Measurements from ENCODE around the gene ETV7.

Gene ETV7

DNA sequence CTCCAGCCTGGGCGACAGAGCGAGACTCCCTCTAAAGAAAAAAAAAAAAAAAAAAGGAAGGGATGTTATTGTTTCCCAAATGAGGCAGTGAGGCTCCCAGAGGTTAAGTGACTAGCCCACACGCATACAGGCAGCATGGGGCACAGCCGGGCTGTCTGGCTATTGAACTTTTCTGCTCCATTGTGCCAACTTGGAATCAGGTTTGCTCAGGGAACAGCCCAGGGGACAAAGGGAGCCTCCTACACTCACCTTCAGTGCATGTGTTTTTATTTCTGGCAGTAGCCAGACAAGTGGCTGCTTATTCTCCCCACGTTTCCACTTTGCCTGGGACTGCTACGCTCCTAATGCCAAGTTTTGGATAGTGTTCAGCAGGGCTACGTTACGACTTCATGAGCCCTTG lies 10.7 kb downstream of the ETV7 start:
- Mint-ChIP-seq H3K9me3 (no peaks in the 10 kb centered on the region), H3K36me3 (ENCODE audit: low read depth) (no peaks in the 10 kb centered on the region), H3K4me1 (peaks cover 4% of the 10 kb centered on the region), H3K27me3 (ENCODE audit: low read depth) (peaks cover 24% of the 10 kb centered on the region), H3K27ac (no peak overlapping the region), H3K4me3 (no peak overlapping the region)
- TF ChIP-seq, protein P1, sequence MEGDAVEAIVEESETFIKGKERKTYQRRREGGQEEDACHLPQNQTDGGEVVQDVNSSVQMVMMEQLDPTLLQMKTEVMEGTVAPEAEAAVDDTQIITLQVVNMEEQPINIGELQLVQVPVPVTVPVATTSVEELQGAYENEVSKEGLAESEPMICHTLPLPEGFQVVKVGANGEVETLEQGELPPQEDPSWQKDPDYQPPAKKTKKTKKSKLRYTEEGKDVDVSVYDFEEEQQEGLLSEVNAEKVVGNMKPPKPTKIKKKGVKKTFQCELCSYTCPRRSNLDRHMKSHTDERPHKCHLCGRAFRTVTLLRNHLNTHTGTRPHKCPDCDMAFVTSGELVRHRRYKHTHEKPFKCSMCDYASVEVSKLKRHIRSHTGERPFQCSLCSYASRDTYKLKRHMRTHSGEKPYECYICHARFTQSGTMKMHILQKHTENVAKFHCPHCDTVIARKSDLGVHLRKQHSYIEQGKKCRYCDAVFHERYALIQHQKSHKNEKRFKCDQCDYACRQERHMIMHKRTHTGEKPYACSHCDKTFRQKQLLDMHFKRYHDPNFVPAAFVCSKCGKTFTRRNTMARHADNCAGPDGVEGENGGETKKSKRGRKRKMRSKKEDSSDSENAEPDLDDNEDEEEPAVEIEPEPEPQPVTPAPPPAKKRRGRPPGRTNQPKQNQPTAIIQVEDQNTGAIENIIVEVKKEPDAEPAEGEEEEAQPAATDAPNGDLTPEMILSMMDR (IDR thresholded peaks at IDR 0.05; ENCODE audit: unreplicated experiment in 3 of 3): no peak

- Mint-ChIP-seq H3K27me3 (ENCODE audit: low read depth) (peaks cover 20% of the 10 kb centered on the region), H3K27ac (no peak overlapping the region), H3K4me1 (peaks cover 4% of the 10 kb centered on the region), H3K36me3 (ENCODE audit: low read depth) (no peaks in the 10 kb centered on the region), H3K4me3 (no peak overlapping the region), H3K9me3 (no peaks in the 10 kb centered on the region)
- TF ChIP-seq, protein P1 (IDR thresholded peaks at IDR 0.05; ENCODE audit: unreplicated experiment in 3 of 3): no peak
Observed at GRCh38 chr6:36376183-36376582, 11.3 kb downstream of the ETV7 start.

GRCh38 chr6:36375644-36376155 lies 11.8 kb downstream of the ETV7 start:
- Mint-ChIP-seq H3K4me1 (peaks cover 4% of the 10 kb centered on the region), H3K27ac (no peak overlapping the region), H3K27me3 (ENCODE audit: low read depth) (peaks cover 16% of the 10 kb centered on the region), H3K36me3 (ENCODE audit: low read depth) (no peaks in the 10 kb centered on the region), H3K4me3 (no peak overlapping the region), H3K9me3 (no peaks in the 10 kb centered on the region)
- TF ChIP-seq, protein P1 (IDR thresholded peaks at IDR 0.05; ENCODE audit: unreplicated experiment in 3 of 3): no peak

GRCh38 chr6:36374972-36375371 lies 12.5 kb downstream of the ETV7 start:
- Mint-ChIP-seq H3K27me3 (ENCODE audit: low read depth) (peaks cover 18% of the 10 kb centered on the region), H3K9me3 (no peaks in the 10 kb centered on the region), H3K4me1 (peaks cover 4% of the 10 kb centered on the region), H3K4me3 (no peak overlapping the region), H3K27ac (no peak overlapping the region), H3K36me3 (ENCODE audit: low read depth) (no peaks in the 10 kb centered on the region)
- TF ChIP-seq, protein P1 (IDR thresholded peaks at IDR 0.05; ENCODE audit: unreplicated experiment in 3 of 3): no peak

- no peak overlapping the region for H3K4me3 Mint-ChIP-seq
- H3K27ac Mint-ChIP-seq: no peak overlapping the region
- no peaks in the 10 kb centered on the region for H3K9me3 Mint-ChIP-seq
- H3K4me1 Mint-ChIP-seq: peaks cover 4% of the 10 kb centered on the region
- no peaks in the 10 kb centered on the region for H3K36me3 Mint-ChIP-seq (ENCODE audit: low read depth)
- H3K27me3 Mint-ChIP-seq (ENCODE audit: low read depth): peaks cover 17% of the 10 kb centered on the region
- TF ChIP-seq, protein P1 (IDR thresholded peaks at IDR 0.05; ENCODE audit: unreplicated experiment in 3 of 3): no peak
Observed at GRCh38 chr6:36374194-36374593, 13.3 kb downstream of the ETV7 start.

- TF ChIP-seq, protein P1 (IDR thresholded peaks at IDR 0.05; ENCODE audit: unreplicated experiment in 3 of 3): no peak
- H3K9me3 Mint-ChIP-seq: no peaks in the 10 kb centered on the region
- H3K27ac Mint-ChIP-seq: no peak overlapping the region
- peaks cover 14% of the 10 kb centered on the region for H3K27me3 Mint-ChIP-seq (ENCODE audit: low read depth)
- no peaks in the 10 kb centered on the region for H3K36me3 Mint-ChIP-seq (ENCODE audit: low read depth)
- no peak overlapping the region for H3K4me3 Mint-ChIP-seq
- H3K4me1 Mint-ChIP-seq: peaks cover 11% of the 10 kb centered on the region
Observed at GRCh38 chr6:36373368-36374019, 14.0 kb downstream of the ETV7 start.

Measured in nephron (organoid).